Lower leg skin (tissue), 3 donors: ENCODE measurements around the gene VPS4B.

Source experiments
- POLR2A ChIP-seq, 2 donors: fragments of 450-650 bp; IDR thresholded peaks; one replicate each; pipeline ENCODE4 v1.6.1; 2016 to 2017; ENCODE audit warnings: antibody characterized with exemption in 2 of 2, mild to moderate bottlenecking in 1 of 2, moderate library complexity in 1 of 2
- TF ChIP-seq, protein P1 (sequence below), 3 donors: fragments of 450-650 bp; IDR thresholded peaks; one replicate each; pipeline ENCODE4 v1.5.1; 2016; ENCODE audit warnings: antibody characterized with exemption in 3 of 3, mild to moderate bottlenecking in 3 of 3, moderate library complexity in 2 of 3

DNA sequence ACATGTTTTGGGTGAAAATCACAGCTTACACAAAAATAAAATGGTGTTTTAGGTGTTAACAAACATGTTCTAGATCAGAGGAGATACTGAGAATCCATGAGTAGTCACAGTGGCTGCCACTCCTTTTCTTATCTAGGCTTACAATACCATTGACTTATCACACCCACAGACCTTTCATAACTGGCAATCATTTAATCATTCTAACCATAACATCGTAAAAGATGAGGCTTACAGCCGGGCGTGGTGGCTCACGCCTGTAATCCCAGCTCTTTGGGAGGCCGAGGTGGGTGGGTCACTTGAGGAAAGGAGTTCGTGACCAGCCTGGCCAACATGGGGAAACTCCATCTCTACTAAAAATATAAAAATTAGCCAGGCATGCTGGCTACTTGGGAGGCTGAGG is 35.7 kb upstream of the VPS4B start:
- no peak for TF ChIP-seq POLR2A (IDR thresholded peaks at IDR 0.05)
- TF ChIP-seq, protein P1, sequence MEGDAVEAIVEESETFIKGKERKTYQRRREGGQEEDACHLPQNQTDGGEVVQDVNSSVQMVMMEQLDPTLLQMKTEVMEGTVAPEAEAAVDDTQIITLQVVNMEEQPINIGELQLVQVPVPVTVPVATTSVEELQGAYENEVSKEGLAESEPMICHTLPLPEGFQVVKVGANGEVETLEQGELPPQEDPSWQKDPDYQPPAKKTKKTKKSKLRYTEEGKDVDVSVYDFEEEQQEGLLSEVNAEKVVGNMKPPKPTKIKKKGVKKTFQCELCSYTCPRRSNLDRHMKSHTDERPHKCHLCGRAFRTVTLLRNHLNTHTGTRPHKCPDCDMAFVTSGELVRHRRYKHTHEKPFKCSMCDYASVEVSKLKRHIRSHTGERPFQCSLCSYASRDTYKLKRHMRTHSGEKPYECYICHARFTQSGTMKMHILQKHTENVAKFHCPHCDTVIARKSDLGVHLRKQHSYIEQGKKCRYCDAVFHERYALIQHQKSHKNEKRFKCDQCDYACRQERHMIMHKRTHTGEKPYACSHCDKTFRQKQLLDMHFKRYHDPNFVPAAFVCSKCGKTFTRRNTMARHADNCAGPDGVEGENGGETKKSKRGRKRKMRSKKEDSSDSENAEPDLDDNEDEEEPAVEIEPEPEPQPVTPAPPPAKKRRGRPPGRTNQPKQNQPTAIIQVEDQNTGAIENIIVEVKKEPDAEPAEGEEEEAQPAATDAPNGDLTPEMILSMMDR (IDR thresholded peaks at IDR 0.05), result no peak
